Amygdala (tissue), 56 donors: ENCODE measurements around the gene KREMEN2.

Source experiments
- DNase-seq, 56 donors: peaks; one replicate each; lab custom pipeline; 2025; lab: John Stamatoyannopoulos, UW

KREMEN2 gene

DNA sequence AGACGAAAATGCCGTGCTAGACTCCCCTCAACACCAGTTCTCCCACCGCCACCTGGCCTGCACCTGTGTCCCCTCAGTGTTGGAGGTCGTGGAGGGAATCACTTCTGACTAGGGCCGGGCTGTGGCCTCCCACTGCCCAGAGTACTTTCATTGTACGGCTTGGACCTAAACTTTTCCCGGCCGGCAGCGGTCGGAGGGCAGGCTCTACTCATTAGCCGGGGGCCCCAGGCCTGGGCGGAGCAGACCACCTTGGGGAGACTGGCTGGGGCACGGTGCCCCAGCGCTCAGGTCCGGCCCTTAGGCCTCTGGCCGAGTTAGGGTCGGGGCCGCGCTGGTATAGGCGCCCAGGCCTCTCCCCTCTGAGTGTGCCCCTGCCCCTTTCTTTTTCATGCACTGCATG lies 53.3 kb downstream of the KREMEN2 start:
- DNase-seq: no peak
